HG03460 (cell line): ENCODE data around the gene DDX41.
A peak's percentile ranks its signal among the peaks of the same experiment; 100 is the strongest.
"Not testable (repeated sequence)": the region's sequence is repeated elsewhere in the genome, so short reads cannot be mapped to it uniquely, and the experiment has no call there.

ENCODE experiments used
- ATAC-seq: cut with Tn5 transposase; IDR thresholded peaks from one replicate; pipeline ENCODE4 v1.9.1; 2021; ENCODE audit not compliant: unreplicated experiment

Gene DDX41

DNA sequence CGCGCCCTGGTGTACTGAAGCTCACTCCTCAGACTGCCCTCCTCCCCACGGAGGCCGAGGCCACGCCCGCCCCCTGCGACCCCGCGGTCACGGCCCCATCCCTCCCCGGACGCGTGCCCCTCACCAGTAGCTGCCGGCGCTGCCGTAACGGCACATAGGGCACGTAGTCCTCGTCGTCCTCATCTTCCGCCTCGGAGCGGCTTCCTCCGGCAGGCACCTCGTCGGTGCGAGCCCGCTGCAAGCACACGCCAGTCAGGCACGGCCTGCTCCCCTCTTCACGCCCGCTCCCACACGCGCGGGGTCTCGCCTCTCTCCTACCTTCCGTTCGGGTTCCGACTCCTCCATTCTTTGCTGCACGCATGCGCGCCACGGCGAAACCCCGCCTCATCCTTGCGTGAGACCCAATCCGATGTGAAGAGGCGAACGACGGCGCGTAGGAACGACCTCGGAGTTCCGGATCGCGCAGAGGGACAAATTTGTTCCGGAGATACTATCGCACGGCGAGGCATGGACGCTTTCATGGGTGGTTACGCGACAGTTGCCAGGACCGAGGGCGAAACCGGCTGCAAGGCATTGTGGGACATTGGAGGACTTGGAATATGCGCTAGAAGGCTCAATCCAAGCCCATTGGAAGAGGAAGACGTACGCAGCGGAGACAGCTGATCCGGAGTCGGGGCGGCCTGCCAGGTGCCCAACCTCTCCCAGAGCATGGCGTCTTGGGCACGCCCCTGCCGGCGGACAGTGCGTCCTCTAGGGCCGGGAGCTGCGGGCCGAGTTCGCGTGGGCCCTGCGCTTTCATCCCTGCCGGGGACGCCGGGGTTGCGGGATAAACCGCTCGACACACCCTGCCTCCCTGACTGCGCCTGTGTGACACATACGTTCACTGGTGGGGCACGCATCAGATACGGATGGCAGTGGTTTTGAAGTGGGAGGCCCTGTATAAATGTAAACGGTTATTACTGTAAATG is at the start of gene DDX41:
DDX41 (minus strand) TSS at position 361 of the 968 bp plus-strand sequence; CDS start at position 345, 16 bp downstream.
- peak; percentile 77 for ATAC-seq

DNA sequence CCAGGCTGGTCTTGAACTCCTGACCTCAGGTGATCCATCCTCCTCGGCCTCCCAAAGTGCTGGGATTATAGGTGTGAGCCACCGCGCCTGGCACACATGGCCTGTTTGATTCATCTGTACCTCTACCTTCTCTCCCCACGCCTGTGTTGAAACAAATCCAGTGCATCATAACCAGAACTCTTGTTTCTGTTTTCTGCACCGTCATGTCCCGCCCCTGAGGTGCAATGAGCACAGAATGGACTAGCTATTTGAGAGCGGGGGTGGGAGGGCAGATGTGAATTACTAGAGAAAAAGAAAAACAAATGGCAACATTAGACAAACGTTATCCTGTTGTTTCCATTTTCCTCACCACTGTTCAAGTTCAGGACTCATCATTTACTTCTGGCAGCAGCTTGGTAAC is 48.3 kb upstream of the DDX41 start:
- ATAC-seq: no peak

DNA sequence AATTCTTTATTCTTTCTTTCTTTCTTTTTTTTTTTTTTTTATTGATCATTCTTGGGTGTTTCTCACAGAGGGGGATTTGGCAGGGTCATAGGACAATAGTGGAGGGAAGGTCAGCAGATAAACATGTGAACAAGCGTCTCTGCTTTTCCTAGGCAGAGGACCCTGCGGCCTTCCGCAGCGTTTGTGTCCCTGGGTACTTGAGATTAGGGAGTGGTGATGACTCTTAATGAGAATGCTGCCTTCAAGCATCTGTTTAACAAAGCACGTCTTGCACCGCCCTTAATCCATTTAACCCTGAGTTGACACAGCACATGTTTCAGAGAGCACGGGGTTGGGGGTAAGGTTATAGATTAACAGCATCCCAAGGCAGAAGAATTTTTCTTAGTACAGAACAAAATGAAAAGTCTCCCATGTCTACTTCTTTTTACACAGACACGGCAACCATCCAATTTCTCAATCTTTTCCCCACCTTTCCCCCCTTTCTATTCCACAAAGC is 42.7 kb upstream of the DDX41 start:
- ATAC-seq: not testable (repeated sequence)

DNA sequence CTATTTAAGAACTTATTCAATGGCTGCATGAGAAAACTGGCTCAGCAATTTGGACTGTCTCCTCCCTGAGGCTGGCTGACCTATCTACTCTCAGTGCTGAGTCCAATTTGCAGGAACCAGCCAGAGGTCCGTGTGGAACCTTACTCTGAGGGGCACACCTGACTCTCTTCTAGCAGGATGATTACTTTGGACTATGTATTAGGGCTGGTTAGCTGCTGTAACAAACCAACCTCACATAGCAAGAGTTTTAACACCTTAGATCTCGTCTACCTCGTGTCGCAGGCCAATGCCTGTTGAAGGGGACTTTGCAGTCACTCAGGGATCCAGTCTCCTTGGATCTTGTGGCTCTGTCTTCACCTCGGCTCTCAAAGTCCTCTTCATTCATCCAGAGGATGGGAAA is 41.0 kb upstream of the DDX41 start:
- ATAC-seq: no peak

DNA sequence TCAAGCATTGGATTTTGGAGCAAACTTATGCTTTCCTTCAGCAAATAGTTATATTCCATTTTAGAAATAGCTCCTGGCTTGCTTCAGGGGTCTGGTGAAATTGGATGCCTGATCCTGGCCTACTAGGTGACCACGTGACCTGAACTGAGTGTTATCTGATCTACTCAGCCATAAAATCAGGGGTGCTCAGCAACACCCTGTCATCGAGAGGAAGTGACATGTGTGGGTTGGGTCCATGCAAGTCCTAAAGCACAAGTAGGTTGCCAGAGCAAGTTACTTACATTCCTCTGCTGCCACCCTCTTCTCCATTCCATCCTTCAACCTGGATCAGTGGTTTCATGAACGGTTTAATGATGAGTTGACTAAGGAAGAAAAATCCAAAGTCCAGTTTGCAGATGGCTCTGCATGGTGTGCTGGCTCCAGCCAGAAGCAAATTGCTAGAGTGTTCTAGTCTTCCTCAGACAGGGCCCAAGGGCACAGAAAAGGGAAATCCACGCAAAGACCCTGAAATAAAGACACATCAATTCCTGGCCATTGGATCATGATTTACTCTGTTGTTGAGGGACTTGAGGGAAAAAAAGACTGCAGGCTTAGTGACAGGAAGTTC is 40.4 kb upstream of the DDX41 start:
- ATAC-seq: no peak

DNA sequence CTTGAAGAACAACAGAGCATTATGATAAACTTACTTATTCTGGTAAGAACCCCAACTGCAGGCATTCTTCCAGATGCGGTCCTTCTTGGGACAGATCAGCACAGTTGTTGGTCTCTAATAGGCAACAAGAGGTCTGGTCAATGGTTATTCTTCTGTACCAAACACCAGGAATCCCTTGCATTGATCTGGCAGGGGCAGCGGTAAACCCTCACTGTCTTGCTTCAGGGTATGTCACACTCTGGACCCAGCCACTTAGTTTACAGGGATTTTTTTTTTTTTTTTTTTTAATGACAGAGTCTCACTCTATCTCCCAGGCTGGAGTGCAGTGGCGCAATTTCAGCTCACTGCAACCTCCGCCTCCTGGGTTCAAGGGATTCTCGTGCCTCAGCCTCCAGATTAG is 38.9 kb upstream of the DDX41 start:
- no peak for ATAC-seq

DNA sequence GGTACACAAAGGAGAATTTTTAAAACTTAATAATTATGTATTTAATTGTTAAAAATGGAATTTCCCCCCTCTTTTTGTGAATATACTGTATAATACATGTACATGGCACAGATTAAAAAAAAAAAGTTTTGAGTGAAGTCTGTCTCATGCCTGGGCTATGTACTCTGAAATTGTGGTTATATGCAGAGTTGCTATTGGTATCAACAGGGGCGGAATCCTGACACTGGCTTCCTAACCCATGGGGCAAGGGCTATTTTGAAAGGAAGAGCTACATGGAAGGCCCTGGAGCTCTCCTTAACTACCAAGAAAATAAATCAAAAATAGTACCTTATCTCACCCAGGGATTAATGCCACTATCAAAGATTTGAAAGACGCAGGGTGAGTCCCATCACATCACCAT is 38.5 kb upstream of the DDX41 start:
- ATAC-seq: no peak

DNA sequence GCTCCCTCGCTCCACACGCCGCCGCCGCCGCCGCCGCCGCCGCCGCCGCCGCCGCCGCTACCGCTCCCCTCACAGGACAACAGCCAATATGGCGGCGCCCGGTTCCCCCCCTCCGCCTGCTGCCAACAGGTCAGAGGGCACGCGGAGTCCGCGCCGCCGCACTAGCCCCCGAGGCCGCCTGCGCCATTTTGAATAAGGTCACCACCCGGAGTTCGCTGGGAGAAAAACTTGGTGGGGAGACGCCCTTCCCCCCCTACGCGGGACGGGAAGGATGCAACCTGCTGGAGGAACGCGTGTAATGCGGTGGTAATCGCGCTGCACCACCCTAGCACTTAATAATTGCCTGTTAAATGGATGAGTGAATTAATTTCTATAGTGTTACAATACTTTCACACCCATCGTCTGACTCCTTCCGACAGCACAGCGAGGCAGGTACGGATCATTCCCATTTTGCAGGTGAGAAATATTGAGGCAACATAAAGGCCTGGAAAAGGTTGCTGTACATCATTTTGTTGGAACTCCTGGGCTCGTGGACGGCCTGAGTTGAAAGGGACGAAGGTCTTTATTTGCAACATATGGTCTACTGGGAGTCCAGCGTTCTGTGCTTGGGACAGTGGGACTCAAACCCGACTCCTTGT is 37.8 kb upstream of the DDX41 start, which contains the start of gene FAM193B:
FAM193B (minus strand) TSS at position 90 of the 638 bp plus-strand sequence. CDS start 105 bp downstream, outside the sequence.
- peak; percentile 88 for ATAC-seq

DNA sequence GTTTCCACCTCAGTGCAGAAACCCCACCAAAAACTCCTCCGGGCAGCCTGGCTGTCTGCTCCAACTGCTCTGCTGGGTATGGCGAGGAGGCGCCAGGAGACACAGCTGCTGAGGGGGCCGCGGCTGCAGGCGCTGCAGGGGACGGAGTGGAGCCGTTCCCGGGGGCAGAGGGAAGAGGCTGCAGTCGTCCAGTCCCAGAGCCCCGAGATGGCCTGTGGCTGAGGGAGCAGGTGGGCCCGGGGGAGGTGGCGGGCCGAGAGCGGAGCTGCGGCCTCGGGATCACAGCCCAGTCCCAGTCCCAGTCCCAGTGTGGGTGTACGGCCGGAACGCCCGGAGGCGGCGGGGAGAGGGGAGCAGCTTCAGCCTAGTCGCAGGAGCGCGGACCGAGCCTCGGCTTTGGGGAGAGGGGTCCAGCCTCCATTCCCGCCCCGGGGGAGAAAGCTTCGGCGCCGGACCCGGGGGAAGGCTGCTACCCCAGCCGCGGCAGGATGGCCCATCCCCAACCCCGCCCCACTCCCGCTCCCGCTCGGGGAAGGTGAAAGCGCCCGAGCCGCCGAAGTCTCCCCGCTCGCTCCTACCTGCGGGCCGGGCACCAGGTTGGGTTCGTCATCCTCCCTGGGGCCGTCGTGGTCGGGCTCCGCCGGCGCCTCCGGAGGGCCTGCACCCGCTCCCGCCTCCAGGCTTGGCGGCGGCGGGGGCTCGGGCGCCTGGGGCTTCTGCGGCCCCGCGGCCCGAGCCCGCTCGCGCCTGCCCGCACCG is 37.1 kb upstream of the DDX41 start:
- ATAC-seq: peak; percentile 37

DNA sequence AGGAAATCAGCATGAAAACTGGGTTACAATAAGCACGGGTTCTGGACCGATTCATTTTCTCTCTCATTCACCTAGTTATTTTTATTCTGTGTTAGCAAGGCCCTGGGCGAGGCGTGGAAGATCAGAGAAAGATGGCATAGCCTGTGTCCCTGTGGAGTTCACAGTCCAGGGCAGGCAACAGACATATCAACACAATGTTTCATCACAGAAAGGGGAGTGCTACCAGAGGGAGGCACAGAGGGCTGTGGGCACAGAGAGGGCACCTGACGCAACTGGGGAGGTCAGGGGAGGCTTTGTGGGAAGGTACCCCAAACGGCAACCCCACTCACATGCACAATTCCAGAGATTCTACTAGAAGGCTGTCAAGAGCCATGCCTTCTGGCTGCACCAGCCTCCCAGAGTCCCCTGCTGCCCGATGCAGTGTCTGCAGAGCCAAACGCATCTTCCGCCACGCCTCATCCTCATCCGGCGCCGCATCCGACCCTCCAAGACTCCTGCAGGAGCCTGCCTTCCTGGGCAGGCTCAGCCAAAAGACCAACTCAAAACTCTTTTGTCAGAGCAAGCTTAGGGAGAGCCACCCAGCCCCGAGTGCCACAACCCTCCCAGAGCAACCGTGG is 36.2 kb upstream of the DDX41 start:
- no peak for ATAC-seq

DNA sequence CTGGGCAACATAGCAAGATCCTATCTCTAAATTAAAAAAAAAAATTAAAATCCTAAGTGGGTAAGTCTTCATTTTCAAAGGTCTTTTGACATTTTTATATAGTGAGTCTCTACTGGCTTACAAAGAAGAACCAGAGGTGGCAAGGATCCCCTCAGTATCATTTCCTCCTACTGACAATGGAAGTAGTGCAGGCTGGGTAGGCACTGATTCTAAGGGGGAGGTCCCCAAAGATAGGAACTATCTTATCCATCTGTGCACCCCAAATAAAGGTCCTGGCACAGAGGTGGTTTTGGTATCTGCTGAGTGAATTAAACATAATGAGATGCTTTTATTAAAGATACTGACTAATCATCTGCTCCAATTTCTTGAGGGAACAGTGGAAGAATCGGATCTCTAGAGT is 33.4 kb upstream of the DDX41 start:
- no peak for ATAC-seq

DNA sequence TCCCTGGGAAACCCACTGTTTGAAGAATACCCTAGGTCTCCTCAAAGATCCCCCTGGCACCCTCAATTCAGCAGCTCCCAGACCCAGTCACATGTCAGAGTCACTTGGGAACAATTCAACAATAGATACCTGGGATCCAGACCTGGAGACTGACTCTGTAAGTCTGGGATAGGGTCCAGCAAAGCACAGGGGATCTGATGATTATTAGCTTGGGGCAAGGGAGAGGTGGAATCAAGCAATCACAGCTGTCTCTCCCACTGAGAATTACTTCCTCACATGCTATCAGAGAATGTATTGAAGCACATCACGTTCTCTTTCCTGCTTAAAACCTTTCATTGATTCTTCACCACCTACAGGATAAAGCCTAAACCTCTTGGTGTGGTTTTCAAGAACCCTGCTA is 31.7 kb upstream of the DDX41 start:
- no peak for ATAC-seq

DNA sequence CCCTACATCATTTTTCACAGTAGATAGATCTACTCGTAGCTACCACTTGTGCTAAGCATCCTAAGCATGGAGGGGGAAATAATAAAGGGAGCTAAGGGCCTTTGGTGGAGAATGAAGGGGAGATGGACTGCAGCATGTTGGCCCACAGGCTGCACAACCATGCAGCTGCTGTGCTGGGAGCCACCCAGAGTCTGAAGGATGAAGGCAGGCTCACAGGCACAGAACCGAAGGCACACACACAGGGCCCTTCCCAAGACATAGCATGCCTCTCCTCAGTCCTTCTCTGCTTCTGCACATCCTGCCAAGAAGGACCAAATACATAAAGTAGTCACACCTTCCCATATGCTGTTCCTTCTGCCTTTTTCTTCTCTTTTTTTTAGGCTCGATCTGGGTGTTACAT is 31.0 kb upstream of the DDX41 start:
- ATAC-seq: no peak

DNA sequence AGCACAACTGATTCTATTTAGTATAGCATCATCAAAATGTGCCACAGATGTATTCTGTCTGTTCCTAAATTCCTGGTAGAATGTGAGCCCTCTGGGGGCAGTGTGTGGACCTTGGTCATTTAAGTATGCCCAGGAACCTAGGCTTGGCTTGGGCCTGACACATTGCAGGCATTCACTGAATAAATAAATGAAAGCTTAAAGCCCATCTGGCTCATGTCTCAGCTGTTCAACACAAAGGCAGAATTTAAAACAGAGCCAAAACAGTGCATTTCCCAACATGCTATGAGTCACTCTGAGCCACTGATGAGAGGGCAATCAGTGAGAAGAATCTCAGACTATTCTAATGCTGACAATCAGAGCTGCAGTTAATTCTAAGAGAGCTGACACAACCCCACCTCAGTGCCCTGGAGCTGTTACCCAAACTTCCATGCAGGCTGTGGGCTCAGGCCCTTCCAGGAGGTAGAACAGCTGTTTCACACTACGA is 29.5 kb upstream of the DDX41 start:
- ATAC-seq: no peak

DNA sequence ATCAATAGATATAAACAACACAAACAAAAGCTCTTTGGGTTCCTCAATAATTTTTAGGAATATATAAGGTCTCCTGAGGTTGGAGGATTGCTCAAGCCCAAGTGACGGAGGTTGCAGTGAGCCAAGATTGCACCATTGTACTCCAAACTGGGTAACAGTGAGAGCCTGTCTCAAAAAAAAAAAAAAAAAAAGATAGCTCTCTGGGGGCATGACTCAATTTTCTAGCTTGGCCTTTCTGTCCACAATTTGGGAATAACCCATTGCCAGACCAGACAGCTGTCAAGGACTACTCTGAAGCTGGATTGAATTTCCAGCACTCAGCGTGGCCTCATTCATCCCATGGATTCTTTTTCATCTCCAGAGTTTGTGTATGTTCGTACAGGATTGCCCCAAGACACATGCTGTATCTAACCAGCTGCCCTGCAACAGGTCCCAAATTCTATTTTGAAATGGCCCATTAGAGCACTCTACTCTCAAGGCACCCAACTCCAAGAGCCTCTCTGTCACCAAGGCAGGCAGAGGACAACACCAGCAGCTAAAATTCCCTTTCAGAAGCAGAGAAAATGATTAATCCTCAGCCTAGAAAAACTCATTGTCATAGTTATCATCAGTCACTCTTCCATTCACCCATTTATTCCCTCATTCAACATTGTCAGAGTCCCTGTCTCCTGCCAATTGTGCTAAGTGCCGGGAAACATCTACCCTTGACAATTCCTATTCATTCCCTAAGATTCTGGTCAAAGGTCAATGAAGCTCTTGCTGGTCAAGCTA is 28.9 kb upstream of the DDX41 start:
- no peak for ATAC-seq

DNA sequence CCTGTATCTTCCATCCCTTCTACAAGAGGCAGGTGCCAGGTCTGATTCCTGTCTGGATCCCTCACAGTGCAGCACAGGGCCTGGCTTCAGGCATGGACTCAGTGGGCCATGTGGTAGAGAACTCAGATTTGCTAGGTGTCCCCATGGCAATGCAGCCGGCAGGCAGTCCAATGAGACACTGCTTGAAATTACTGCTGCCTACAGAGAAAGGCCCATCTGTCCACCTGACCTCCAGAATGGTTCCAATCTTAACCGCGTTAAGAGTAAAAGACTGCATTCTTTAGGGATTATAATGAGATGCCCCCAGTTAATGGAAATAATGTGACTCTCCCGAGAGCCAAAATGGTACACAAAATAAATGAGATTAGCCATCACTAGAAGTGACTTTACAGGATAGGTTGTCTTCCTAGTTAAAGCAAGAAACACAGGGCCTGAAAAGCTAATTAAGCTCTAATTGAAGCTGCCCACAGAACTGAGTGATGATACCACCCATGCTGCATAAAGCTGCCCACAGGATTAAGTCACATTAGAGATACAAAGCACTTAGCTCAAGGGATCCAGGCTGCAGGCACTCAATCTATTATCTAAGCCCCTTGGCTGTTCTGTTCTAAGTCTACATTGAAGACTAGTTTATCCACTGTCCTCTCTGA is 26.2 kb upstream of the DDX41 start:
- ATAC-seq: no peak

DNA sequence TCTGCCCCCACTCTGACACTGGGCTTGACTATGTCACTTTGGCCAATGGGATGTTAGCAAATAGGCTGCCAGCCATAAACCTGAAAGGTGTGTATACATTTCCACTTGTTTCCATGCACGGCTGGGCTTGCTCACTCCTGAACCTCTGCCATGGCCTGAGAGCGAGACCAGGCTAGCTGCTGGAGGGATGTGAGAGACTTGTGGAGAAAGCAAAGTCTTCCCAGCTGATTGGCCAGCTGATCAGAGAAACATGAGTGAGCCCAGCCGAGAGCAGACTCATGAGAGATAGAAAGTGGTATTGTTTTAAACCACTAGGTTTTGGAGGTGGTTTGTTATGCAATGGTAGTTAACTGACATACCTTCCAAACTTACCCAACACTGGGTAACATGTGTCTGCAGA is 23.7 kb upstream of the DDX41 start:
- no peak for ATAC-seq

DNA sequence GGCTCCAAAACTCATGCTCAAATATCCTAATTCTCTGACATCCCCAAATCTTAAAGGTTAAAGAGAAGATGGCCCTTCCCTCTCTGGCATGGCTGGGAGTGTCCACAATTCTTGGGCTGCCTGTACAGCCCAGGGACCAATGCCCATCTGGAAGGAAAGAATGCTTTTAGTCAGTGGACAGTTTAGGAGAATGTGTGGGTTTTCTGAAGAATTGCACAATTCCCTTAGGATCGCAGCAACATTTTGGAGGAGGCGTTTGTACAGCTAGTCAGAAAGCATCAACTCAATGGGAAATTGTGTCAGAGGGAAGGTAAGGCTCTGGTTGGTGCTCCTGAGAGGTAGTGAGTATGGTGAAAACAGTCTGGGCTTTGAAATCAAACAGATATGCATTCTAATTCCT is 22.6 kb upstream of the DDX41 start:
- ATAC-seq: no peak

DNA sequence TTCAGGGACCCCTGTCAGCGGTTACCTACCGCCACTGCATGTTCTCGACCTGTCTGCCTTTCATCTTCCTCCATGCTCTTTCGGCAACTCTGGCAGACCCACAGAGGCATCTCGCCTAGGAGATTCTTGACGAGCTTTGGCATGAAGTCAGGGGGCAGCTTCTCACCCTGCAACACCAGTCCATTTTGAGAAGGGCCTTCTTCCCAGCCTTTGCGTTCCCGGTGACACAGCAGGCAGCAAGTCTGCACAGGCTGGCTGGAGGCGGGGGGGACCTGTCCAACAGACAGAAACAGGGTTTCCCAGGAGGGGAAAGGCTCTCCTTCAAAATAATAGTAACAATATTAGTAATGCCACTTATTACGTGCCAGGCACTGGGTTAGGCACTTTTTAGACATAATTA is 22.1 kb upstream of the DDX41 start:
- ATAC-seq: no peak
